H1 (cell line): Measurements from ENCODE around the gene THEM5. TPM values are rescaled to one million over a fixed set of nuclear protein-coding genes. Genes with fewer than 3 reads are reported as not detected.

Source experiments
- CTCF ChIA-PET: fragments of 300-600 bp; sonication (Branson Sonifier 250); formaldehyde crosslinking; loops from one replicate; lab custom pipeline; 2021; ENCODE audit not compliant: partially characterized antibody; lab: Charles Lee
- POLR2A ChIA-PET: fragments of 300-600 bp; sonication (Branson Sonifier 250); formaldehyde crosslinking; loops from one replicate; lab custom pipeline; 2021; ENCODE audit warnings: inconsistent platforms; ENCODE audit not compliant: partially characterized antibody; lab: Charles Lee
- DNase-seq, 2 experiments: peaks; one replicate each; pipeline versions ENCODE4 v3.0.0 to v3.0.0-alpha.2; 2010 to 2022; ENCODE audit warnings: low spot score in 2 of 2, low read depth in 1 of 2, mixed read lengths in 1 of 2
- FAIRE-seq: peaks from 2 replicates; lab custom pipeline; 2011; peaks lifted over from hg19 to GRCh38; lab: Jason Lieb, UNC
- H2AFZ ChIP-seq: 2 replicates; pipeline ENCODE4 v1.8.1; 2012; ENCODE audit warnings: low read length, inconsistent platforms
- H2AK5ac ChIP-seq: 2 replicates; pipeline ENCODE4 v1.6.1; 2013; ENCODE audit warnings: low read depth, low read length
- H2BK120ac ChIP-seq: replicated peaks from 2 replicates; pipeline ENCODE3; 2013; ENCODE audit warnings: low read depth, low read length, inconsistent platforms
- H2BK12ac ChIP-seq: 2 replicates; pipeline ENCODE4 v1.6.1; 2013; ENCODE audit warnings: low read depth, low read length
- H2BK15ac ChIP-seq: 2 replicates; pipeline ENCODE4 v1.6.1; 2013; ENCODE audit warnings: low read length
- H2BK20ac ChIP-seq: 2 replicates; pipeline ENCODE4 v1.6.1; 2013; ENCODE audit warnings: low read length
- H2BK5ac ChIP-seq: 2 replicates; pipeline ENCODE4 v1.6.1; 2013; ENCODE audit warnings: low read depth, low read length
- H3K14ac ChIP-seq: 2 replicates; pipeline ENCODE4 v1.6.1; 2013; ENCODE audit warnings: inconsistent platforms; ENCODE audit not compliant: insufficient read length
- H3K18ac ChIP-seq: 2 replicates; pipeline ENCODE4 v1.6.1; 2013; ENCODE audit warnings: low read length; ENCODE audit errors: extremely low read depth
- H3K23ac ChIP-seq: 2 replicates; pipeline ENCODE4 v1.6.1; 2013; ENCODE audit warnings: inconsistent platforms; ENCODE audit not compliant: insufficient read length
- H3K23me2 ChIP-seq: 2 replicates; pipeline ENCODE4 v1.6.1; 2013; ENCODE audit warnings: low read depth, low read length
- H3K27ac ChIP-seq: 2 replicates; pipeline ENCODE4 v1.6.1; 2011; ENCODE audit warnings: low read depth, low read length, inconsistent platforms
- H3K27me3 ChIP-seq, 4 experiments: replicated peaks in 1 of 4; 1 replicate in 1 of 4; 2 replicates in 3 of 4; pipeline versions ENCODE4 v1.6.1 to v1.8.1; 2011 to 2013; ENCODE audit warnings: low read length in 3 of 4, mild to moderate bottlenecking in 3 of 4, inconsistent platforms in 2 of 4, mixed read lengths in 2 of 4, moderate library complexity in 1 of 4; ENCODE audit not compliant: control insufficient read depth in 3 of 4, insufficient read depth in 3 of 4; ENCODE audit errors: extremely low read depth in 1 of 4
- H3K36me3 ChIP-seq, 4 experiments: 2 replicates each; pipeline versions ENCODE4 v1.6.1 to v1.8.1; 2011 to 2013; ENCODE audit warnings: mild to moderate bottlenecking in 4 of 4, low read length in 3 of 4, moderate library complexity in 2 of 4, control low read depth in 1 of 4, inconsistent platforms in 1 of 4; ENCODE audit not compliant: insufficient read depth in 4 of 4, control insufficient read depth in 2 of 4
- H3K4ac ChIP-seq: replicated peaks from 2 replicates; pipeline ENCODE3; 2013; ENCODE audit warnings: low read length, low read depth, mixed read lengths, inconsistent platforms; ENCODE audit not compliant: insufficient read length
- H3K4me1 ChIP-seq, 4 experiments: replicated peaks in 1 of 4; 1 replicate in 1 of 4; 2 replicates in 3 of 4; pipeline versions ENCODE4 v1.6.1 to v1.8.1; 2011 to 2013; ENCODE audit warnings: low read length in 3 of 4, inconsistent platforms in 2 of 4, mixed read lengths in 1 of 4; ENCODE audit not compliant: insufficient read depth in 4 of 4, control insufficient read depth in 3 of 4
- H3K4me2 ChIP-seq, 2 experiments: 2 replicates each; pipeline versions ENCODE4 v1.6.1 to v1.8.1; 2011 to 2013; ENCODE audit warnings: low read depth in 2 of 2, low read length in 2 of 2, control low read depth in 1 of 2, inconsistent platforms in 1 of 2, mild to moderate bottlenecking in 1 of 2; ENCODE audit not compliant: insufficient read depth in 1 of 2
- H3K4me3 ChIP-seq, 4 experiments: fragments of 200-600, 300-600 bp in 1 of 4; sonication (generic), shearing (Covaris generic), sonication (Bioruptor Twin) in 1 of 4; 2 replicates each; pipeline versions ENCODE4 v1.5.1 to v1.8.1; 2011 to 2016; ENCODE audit warnings: low read length in 4 of 4, low read depth in 3 of 4, control low read depth in 2 of 4, inconsistent platforms in 2 of 4, mild to moderate bottlenecking in 2 of 4, mixed read lengths in 1 of 4, moderate library complexity in 1 of 4; ENCODE audit not compliant: insufficient read depth in 2 of 4; ENCODE audit errors: extremely low read depth in 1 of 4
- H3K56ac ChIP-seq: replicated peaks from 2 replicates; pipeline ENCODE3; 2013; ENCODE audit warnings: low read depth, mild to moderate bottlenecking, mixed read lengths, low read length, inconsistent platforms; ENCODE audit not compliant: insufficient read length
- H3K79me1 ChIP-seq: 2 replicates; pipeline ENCODE4 v1.6.1; 2013; ENCODE audit warnings: low read depth, low read length, control low read depth
- H3K79me2 ChIP-seq, 2 experiments: 2 replicates each; pipeline versions ENCODE4 v1.6.1 to v1.8.1; 2012 to 2013; ENCODE audit warnings: low read length in 2 of 2, mild to moderate bottlenecking in 2 of 2, inconsistent platforms in 1 of 2; ENCODE audit not compliant: insufficient read depth in 2 of 2, control insufficient read depth in 1 of 2
- H3K9ac ChIP-seq, 4 experiments: replicated peaks in 1 of 4; 1 replicate in 1 of 4; 2 replicates in 3 of 4; pipeline versions ENCODE4 v1.6.1 to v1.8.1; 2011 to 2013; ENCODE audit warnings: low read depth in 3 of 4, low read length in 3 of 4, control low read depth in 2 of 4, mild to moderate bottlenecking in 2 of 4, moderate library complexity in 2 of 4, inconsistent platforms in 1 of 4; ENCODE audit errors: extremely low read depth in 1 of 4
- H3K9me3 ChIP-seq, 2 experiments: 2 replicates each; pipeline versions ENCODE4 v1.6.1 to v1.8.1; 2012 to 2013; ENCODE audit warnings: mild to moderate bottlenecking in 2 of 2, moderate library complexity in 2 of 2, control low read depth in 1 of 2, inconsistent platforms in 1 of 2, low read depth in 1 of 2, low read length in 1 of 2, mixed read lengths in 1 of 2; ENCODE audit not compliant: insufficient read depth in 2 of 2
- H4K20me1 ChIP-seq, 2 experiments: replicated peaks in 1 of 2; 2 replicates each; pipeline versions ENCODE3 to v1.8.1; 2011 to 2013; ENCODE audit warnings: inconsistent platforms in 2 of 2, low read length in 2 of 2, mild to moderate bottlenecking in 1 of 2; ENCODE audit not compliant: insufficient read depth in 2 of 2, control insufficient read depth in 1 of 2
- H4K5ac ChIP-seq: 2 replicates; pipeline ENCODE4 v1.6.1; 2013; ENCODE audit warnings: low read length, low read depth, mixed read lengths, inconsistent platforms; ENCODE audit not compliant: insufficient read length
- H4K8ac ChIP-seq: 2 replicates; pipeline ENCODE4 v1.8.0; 2013; ENCODE audit warnings: mild to moderate bottlenecking, moderate library complexity, low read length, inconsistent platforms; ENCODE audit not compliant: insufficient read depth; ENCODE audit errors: extremely low read depth
- H4K91ac ChIP-seq: replicated peaks from 2 replicates; pipeline ENCODE3; 2013; ENCODE audit warnings: low read length, mixed read lengths, inconsistent platforms; ENCODE audit not compliant: insufficient read length
- CREB1 ChIP-seq: IDR thresholded peaks from 2 replicates; pipeline ENCODE4 v1.6.1; 2012; ENCODE audit warnings: inconsistent platforms
- EZH2 ChIP-seq: fragments of 200-600 bp; sonication (generic); IDR thresholded peaks from 2 replicates; pipeline ENCODE4 v1.7.1; 2012; ENCODE audit warnings: low read depth, mild to moderate bottlenecking, moderate library complexity, low read length, inconsistent platforms; ENCODE audit not compliant: severe bottlenecking
- GTF2F1 ChIP-seq: IDR thresholded peaks from 2 replicates; pipeline ENCODE4 v1.6.1; 2012; ENCODE audit warnings: low read depth, low read length, improper control_type of control experiment, borderline replicate concordance
- SP4 ChIP-seq: IDR thresholded peaks from 2 replicates; pipeline ENCODE4 v1.6.1; 2012; ENCODE audit warnings: low read length, inconsistent platforms
- polyA plus RNA-seq, 7 experiments: library from polyadenylated mRNA; depleted of rRNA in 3 of 7; stranded (reverse) in 5 of 7; unstranded in 2 of 7; fragments of >200 nt in 5 of 7; fragments of 200-250 nt in 2 of 7; gene quantifications; 1 replicate in 5 of 7; 2 replicates in 1 of 7; 4 replicates in 1 of 7; pipeline versions ENCODE4 v1.2.1 to v1.2.3, GENCODE V29; 2011 to 2013; ENCODE audit warnings: missing spikeins in 2 of 7, mixed read lengths in 2 of 7
- total RNA-seq: library from RNA; stranded (reverse); fragmentation: NEBNext Ultra II Directional; extraction: Animal tissue kit (Norgen Biotek cat#: 25700); gene quantifications from 2 replicates; pipeline ENCODE4 v1.2.1, GENCODE V29; 2021
- TF ChIP-seq, protein P1 (sequence below): IDR thresholded peaks from 2 replicates; pipeline ENCODE4 v1.6.1; 2012; ENCODE audit warnings: low read length, inconsistent platforms

The THEM5 gene
- total and polyA plus RNA-seq, 2 of the 8 experiments (the other 6 are each of a cell fraction or from before 2014, with no cell fraction given): not detected

DNA sequence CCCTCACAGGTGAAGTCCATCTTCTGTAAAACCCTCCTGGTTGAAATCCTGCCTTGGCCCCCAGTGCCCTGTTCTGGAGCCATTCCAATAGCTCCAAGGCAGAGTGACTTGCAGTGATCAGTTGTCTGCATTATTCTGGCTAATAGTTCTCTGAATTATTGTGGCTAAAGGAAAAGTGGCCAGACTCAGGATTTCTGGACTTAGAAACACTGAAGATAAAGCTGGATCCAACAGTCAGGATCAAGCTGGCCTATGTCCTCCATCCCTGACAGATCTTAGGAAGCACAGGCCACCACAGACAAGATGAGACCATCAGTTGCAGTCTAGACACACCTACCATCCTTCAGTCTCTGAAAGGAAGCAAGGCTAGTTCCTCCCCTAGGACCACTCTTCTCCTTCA lies 13.1 kb downstream of the THEM5 start:
- ChIA-PET CTCF (interaction anchor here (0.8 to 2.2 kb wide), 7 partner anchors 14 to 161 kb away, joined by 3 to 6 read pairs (median 5); no protein-coding TSS in a partner anchor), POLR2A (interaction anchor here (1.1 to 5.0 kb wide), 18 partner anchors 8 to 131 kb away, joined by 3 to 20 read pairs (median 6); partner anchors contain the start of genes MRPL9, THEM4 and THEM5)
- Histone ChIP-seq H3K27ac (0 out of 2 replicates have a peak overlapping the region, but pooled peaks have one; percentile 85), H3K14ac (no peak overlapping the region), H4K91ac (no peak overlapping the region), H4K8ac (peak overlapping the region; percentile 94), H3K79me2 (no peaks in the 10 kb centered on the region), H3K18ac (no peak overlapping the region), H2BK120ac (no peak overlapping the region), H3K27me3 (peaks cover 10 to 24% (median 21%) of the 10 kb centered on the region in 4 experiments), H2BK12ac (peak overlapping the region; percentile 96; the same call in 1 of the 2 replicates), H3K4me2 (peak overlapping the region; percentile 77 to 93), H3K9ac (peak overlapping the region in 3 of 4 experiments; percentile 85 to 90 (median 88); a peak in 4 of 7 replicates), H3K23me2 (peaks cover 23% of the 10 kb centered on the region), H3K9me3 (no peaks in the 10 kb centered on the region), H3K56ac (no peak overlapping the region), H3K79me1 (no peaks in the 10 kb centered on the region), H3K4me1 (peaks cover 4 to 17% (median 9%) of the 10 kb centered on the region in 4 experiments), H2BK15ac (peak overlapping the region; percentile 76), H3K23ac (no peak overlapping the region), H3K4ac (peak overlapping the region; percentile 3), H2AK5ac (no peak overlapping the region), H2BK5ac (peak overlapping the region; percentile 78; the same call in 1 of the 2 replicates), H2AFZ (0 out of 2 replicates have a peak overlapping the region, but pooled peaks have one; percentile 36), H4K5ac (no peak overlapping the region), H4K20me1 (no peaks in the 10 kb centered on the region), H3K4me3 (peak overlapping the region; percentile 43 to 69 (median 54)), H2BK20ac (no peak overlapping the region), H3K36me3 (no peaks in the 10 kb centered on the region)
- TF ChIP-seq CREB1 (no peak), SP4 (no peak), EZH2 (no peak), GTF2F1 (no peak)
- TF ChIP-seq, protein P1, sequence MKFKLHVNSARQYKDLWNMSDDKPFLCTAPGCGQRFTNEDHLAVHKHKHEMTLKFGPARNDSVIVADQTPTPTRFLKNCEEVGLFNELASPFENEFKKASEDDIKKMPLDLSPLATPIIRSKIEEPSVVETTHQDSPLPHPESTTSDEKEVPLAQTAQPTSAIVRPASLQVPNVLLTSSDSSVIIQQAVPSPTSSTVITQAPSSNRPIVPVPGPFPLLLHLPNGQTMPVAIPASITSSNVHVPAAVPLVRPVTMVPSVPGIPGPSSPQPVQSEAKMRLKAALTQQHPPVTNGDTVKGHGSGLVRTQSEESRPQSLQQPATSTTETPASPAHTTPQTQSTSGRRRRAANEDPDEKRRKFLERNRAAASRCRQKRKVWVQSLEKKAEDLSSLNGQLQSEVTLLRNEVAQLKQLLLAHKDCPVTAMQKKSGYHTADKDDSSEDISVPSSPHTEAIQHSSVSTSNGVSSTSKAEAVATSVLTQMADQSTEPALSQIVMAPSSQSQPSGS: no peak
- no peak for FAIRE-seq
- no peak for DNase-seq
